ENCODE results near the gene HK3. TPM values are rescaled to one million over a fixed set of nuclear protein-coding genes. Genes with fewer than 3 reads are reported as not detected.

The HK3 gene
- total RNA-seq, 1 experiment from 2014 or later, result not detected

- DNase-seq (ENCODE audit: low read depth), result no peak
Measured at GRCh38 chr5:176868731-176869130, 30.4 kb downstream of the HK3 start.

- DNase-seq (ENCODE audit: low read depth), result no peak
Measured at GRCh38 chr5:176868126-176868525, 31.0 kb downstream of the HK3 start.

- no peak for DNase-seq (ENCODE audit: low read depth)
Measured at GRCh38 chr5:176866707-176867310, 32.3 kb downstream of the HK3 start.

- no peak for DNase-seq (ENCODE audit: low read depth)
Measured at GRCh38 chr5:176865964-176866363, 33.2 kb downstream of the HK3 start.

- no peak for DNase-seq (ENCODE audit: low read depth)
Measured at GRCh38 chr5:176864755-176865154, 34.4 kb downstream of the HK3 start.

- DNase-seq (ENCODE audit: low read depth), result no peak
Measured at GRCh38 chr5:176863765-176864098, 35.4 kb downstream of the HK3 start.

GRCh38 chr5:176863041-176863764, 35.9 kb downstream of the HK3 start:
- no peak for DNase-seq (ENCODE audit: low read depth)

GRCh38 chr5:176862330-176862995, 36.7 kb downstream of the HK3 start:
- DNase-seq (ENCODE audit: low read depth), result no peak

GRCh38 chr5:176861276-176861675, 37.9 kb downstream of the HK3 start:
- DNase-seq (ENCODE audit: low read depth), result no peak

- DNase-seq (ENCODE audit: low read depth), result no peak
Measured at GRCh38 chr5:176860381-176860780, 38.8 kb downstream of the HK3 start.

GRCh38 chr5:176859916-176860315, 39.2 kb downstream of the HK3 start:
- no peak for DNase-seq (ENCODE audit: low read depth)

- no peak for DNase-seq (ENCODE audit: low read depth)
Measured at GRCh38 chr5:176857894-176858273, 41.3 kb downstream of the HK3 start.

- DNase-seq (ENCODE audit: low read depth), result no peak
Measured at GRCh38 chr5:176857216-176857893, 41.8 kb downstream of the HK3 start.

- DNase-seq (ENCODE audit: low read depth), result no peak
Measured at GRCh38 chr5:176856746-176857145, 42.4 kb downstream of the HK3 start.

GRCh38 chr5:176855598-176855997, 43.5 kb downstream of the HK3 start:
- no peak for DNase-seq (ENCODE audit: low read depth)

- no peak for DNase-seq (ENCODE audit: low read depth)
Measured at GRCh38 chr5:176854164-176854563, 45.0 kb downstream of the HK3 start.

GRCh38 chr5:176853151-176853778, 45.9 kb downstream of the HK3 start:
- no peak for DNase-seq (ENCODE audit: low read depth)

GRCh38 chr5:176851871-176852658, 47.1 kb downstream of the HK3 start:
- no peak for DNase-seq (ENCODE audit: low read depth)

- DNase-seq (ENCODE audit: low read depth), result no peak
Measured at GRCh38 chr5:176851380-176851779, 47.8 kb downstream of the HK3 start.

- DNase-seq (ENCODE audit: low read depth), result no peak
Measured at GRCh38 chr5:176850371-176851245, 48.5 kb downstream of the HK3 start.
